DOHH2 (cell line): ENCODE measurements around the gene ANTXR1.

Experiments
- EZH2phosphoT487 ChIP-seq: fragments of 200-600 bp; sonication (generic); IDR thresholded peaks from 2 replicates; pipeline ENCODE4 v1.6.1; 2017; ENCODE audit warnings: borderline replicate concordance, mild to moderate bottlenecking, antibody characterized with exemption, low read length, moderate library complexity, mixed read lengths
- TF ChIP-seq, protein P1 (sequence below): fragments of 200-600 bp; sonication (generic); IDR thresholded peaks from one replicate; pipeline ENCODE4 v1.5.1; 2014; ENCODE audit warnings: antibody characterized with exemption, mild to moderate bottlenecking, low read depth, low read length; ENCODE audit not compliant: poor library complexity, severe bottlenecking

DNA sequence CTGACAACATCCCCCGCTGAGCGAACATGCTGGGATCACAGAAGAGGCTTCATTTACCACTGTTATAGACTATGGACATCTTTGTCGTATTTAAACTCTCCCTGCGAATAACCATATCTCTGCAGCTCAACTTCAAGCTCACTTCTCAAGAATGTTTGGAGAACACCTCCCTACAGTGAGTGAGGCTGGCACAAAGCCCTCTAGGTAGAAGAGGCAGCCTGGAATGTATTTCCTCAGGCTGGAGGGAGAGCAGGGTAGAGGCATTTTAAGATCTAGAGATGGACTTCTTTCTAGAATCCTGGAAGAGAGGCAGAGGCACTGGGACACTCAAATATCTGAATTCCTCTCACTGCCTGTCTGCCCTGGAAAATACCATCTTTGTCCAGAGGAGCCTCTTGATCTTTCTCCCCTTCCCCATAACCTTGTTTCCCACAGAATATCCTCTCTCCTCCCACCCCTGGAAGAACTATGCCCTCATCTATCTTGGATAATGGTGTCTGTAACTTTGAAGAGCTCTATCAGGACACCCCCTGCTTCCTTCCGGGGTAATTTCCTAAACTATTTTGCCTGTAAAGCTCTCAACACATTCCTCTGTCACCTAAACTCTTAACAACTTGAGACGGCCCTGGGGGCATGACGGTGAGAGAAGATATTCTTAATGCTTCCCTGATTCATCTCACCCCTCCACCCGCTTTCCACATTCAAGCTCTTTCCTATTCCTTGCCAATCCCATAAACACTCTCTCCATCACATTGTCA lies 2.4 kb upstream of the ANTXR1 start:
- TF ChIP-seq, protein P1, sequence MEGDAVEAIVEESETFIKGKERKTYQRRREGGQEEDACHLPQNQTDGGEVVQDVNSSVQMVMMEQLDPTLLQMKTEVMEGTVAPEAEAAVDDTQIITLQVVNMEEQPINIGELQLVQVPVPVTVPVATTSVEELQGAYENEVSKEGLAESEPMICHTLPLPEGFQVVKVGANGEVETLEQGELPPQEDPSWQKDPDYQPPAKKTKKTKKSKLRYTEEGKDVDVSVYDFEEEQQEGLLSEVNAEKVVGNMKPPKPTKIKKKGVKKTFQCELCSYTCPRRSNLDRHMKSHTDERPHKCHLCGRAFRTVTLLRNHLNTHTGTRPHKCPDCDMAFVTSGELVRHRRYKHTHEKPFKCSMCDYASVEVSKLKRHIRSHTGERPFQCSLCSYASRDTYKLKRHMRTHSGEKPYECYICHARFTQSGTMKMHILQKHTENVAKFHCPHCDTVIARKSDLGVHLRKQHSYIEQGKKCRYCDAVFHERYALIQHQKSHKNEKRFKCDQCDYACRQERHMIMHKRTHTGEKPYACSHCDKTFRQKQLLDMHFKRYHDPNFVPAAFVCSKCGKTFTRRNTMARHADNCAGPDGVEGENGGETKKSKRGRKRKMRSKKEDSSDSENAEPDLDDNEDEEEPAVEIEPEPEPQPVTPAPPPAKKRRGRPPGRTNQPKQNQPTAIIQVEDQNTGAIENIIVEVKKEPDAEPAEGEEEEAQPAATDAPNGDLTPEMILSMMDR = no peak
- TF ChIP-seq EZH2phosphoT487 = no peak
